ENCODE data around the gene C5orf34.
"Not testable (repeated sequence)": the region's sequence is repeated elsewhere in the genome, so short reads cannot be mapped to it uniquely, and the experiment has no call there.

The C5orf34 gene

GRCh38 chr5:43515678-43516048 is 715 bp upstream of the C5orf34 start:
- in situ Hi-C loops (cut with MboI; ENCODE audit: low sequenced_read_pairs): no loop called here

- in situ Hi-C loops (cut with MboI; ENCODE audit: low sequenced_read_pairs): no loop called here
These were observed 505 bp downstream of the C5orf34 start for GRCh38 chr5:43514471-43514815.

- in situ Hi-C loops (cut with MboI; ENCODE audit: low sequenced_read_pairs): no loop called here
These were observed 923 bp downstream of the C5orf34 start for GRCh38 chr5:43514025-43514424.

GRCh38 chr5:43511062-43511461 is 3.9 kb downstream of the C5orf34 start:
- in situ Hi-C loops (cut with MboI; ENCODE audit: low sequenced_read_pairs): not testable (repeated sequence)

GRCh38 chr5:43498581-43498980 is 16.4 kb downstream of the C5orf34 start:
- in situ Hi-C loops (cut with MboI; ENCODE audit: low sequenced_read_pairs): no loop called here

DNA sequence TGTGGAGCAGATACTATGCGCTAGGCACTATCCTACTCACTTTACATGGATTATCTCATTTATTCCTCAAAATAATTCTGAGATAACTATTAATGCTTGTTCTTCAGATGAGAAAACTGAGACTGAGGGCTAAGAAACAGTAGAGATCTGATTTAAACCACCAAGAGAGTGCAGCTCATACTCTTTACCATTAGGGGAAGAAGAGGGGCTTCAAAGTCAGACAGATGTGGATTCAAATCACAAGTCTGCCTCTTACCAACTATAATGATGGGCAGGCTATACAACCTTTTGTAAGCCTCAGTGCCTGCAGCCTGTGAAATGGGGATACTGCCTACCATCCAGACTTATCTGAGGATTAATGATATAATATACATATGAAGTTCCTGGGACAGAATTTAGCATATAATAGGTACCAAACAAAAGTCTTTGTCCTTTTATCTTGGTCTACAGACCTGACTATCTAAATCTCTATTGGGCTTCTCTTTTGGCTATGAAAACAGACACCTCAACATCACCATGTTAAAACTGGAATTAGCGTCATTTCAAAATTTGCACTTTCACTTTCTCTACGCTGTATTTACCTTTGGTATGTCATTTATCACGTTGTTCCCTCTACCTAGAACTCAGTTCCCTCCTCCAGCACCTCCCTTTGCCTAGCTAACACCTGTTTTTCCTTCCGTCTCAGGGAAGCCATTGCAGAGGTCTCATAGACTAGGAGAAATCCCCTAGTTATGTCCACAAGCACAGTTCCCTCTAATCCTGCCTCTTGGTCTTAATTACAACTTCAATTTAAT is 17.4 kb downstream of the C5orf34 start:
- in situ Hi-C loops (cut with MboI; ENCODE audit: low sequenced_read_pairs): no loop called here

DNA sequence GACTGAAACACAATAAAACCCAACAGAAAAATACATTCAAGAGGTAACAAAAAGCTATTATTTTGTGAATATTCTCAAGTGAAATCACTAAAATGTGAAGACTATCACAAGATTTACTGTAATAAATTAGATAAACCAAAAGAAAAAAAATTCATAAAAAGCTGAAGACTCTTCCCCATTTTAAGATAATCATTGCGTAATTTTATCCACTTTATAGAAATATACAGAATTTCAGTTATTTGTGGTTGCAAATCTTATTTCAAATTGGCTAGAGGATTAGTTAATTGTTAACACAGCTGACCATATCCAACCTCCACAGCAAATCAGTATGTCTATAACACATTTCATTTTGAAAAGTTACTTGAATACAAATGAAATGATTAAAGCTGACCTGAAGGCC is 23.6 kb downstream of the C5orf34 start:
- in situ Hi-C loops (cut with MboI; ENCODE audit: low sequenced_read_pairs): no loop called here

- in situ Hi-C loops (cut with MboI; ENCODE audit: low sequenced_read_pairs): no loop called here
These were observed 28.6 kb downstream of the C5orf34 start for GRCh38 chr5:43486353-43486752.

DNA sequence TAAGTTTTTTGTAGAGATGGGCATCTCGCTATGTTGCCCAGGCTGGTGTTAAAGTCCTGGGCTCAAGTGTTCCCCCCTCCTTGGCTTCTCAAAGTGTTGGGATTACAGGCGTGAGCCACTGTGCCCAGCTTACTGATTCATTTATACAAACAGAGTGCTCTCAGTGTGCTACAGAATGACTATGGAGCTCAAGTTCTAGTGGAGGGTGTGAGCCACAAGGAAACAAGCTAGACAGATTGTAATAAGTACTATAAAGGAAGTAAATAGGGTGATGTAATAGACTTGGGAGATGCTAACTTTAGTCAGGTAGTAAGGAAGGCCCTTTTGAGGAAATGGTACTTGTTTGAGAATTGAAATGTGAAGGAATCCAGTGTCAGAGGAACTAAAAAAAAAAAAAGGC is 29.5 kb downstream of the C5orf34 start:
- in situ Hi-C loops (cut with MboI; ENCODE audit: low sequenced_read_pairs): no loop called here

GRCh38 chr5:43484106-43484849 is 30.7 kb downstream of the C5orf34 start:
- in situ Hi-C loops (cut with MboI; ENCODE audit: low sequenced_read_pairs): no loop called here

GRCh38 chr5:43483298-43484105 is 31.4 kb downstream of the C5orf34 start, which contains the start of gene TMEM267:
TMEM267 (minus strand) TSS chr5:43483865; CDS start chr5:43453969, 29,896 bp downstream.
- in situ Hi-C loops (cut with MboI; ENCODE audit: low sequenced_read_pairs): no loop called here

- in situ Hi-C loops (cut with MboI; ENCODE audit: low sequenced_read_pairs): no loop called here
These were observed 32.3 kb downstream of the C5orf34 start for GRCh38 chr5:43482490-43483297.

DNA sequence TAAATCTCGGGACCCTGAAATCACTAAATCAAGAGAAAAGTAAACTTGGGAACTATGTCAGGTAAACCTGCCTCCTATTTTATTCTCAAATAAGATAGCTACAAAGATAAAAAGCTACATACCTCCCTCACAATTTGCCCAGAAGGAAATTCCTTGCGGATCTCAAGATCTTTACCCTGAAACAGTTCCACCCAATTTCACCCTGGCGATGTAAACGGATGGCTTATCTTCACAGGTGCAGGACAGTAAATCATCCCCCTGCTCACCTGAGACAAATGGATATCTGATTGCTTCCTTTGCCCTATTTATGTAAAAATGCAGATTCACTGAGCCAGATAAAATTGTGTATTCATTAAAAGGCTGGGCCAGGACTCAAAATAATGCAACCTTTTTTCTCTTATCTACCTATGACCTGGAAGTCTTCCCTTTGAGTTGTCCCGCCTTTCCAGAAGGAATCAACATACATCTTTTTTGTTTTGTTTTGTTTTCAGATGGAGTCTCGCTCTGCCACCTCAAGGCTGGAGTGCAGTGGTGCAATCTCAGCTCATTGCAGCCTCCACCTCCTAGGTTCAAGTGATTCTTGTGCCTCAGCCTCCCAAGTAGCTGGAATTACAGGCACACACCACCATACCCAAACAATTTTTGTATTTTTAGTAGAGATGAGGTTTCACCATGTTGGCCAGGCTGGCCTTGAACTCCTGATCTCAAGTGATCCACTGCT is 45.1 kb downstream of the C5orf34 start:
- in situ Hi-C loops (cut with MboI; ENCODE audit: low sequenced_read_pairs): no loop called here

DNA sequence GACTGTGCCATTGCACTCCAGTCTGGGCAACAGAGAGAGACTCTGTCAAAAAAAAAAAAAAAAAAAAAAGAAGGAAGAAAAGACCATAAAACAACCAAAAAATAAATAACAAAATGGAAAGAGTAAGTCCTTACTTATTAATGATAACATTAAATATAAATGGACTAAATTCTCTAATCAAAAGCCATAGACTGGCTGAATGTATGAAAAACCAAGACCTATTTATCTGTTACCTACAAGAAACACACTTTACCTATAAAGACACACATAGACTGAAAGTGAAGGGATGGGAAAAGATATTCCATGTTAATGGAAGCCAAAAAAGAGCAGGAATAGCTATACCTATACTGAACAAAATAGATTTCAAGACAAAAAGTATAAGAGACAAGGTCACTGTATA is 47.8 kb downstream of the C5orf34 start:
- in situ Hi-C loops (cut with MboI; ENCODE audit: low sequenced_read_pairs): no loop called here

DNA sequence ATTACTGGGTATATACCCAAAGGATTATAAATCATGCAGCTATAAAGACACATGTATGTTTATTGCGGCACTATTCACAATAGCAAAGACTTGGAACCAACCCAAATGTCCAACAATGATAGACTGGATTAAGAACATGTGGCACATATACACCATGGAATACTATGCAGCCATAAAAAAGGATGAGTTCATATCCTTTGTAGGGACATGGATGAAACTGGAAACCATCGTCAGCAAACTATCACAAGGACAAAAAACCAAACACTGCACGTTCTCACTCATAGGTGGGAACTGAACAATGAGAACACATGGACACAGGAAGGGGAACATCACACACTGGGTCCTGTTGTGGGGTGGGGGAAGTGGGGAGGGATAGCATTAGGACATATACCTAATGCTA is 49.5 kb downstream of the C5orf34 start:
- in situ Hi-C loops (cut with MboI; ENCODE audit: low sequenced_read_pairs): not testable (repeated sequence)

- in situ Hi-C loops (cut with MboI; ENCODE audit: low sequenced_read_pairs): no loop called here
These were observed 53.9 kb downstream of the C5orf34 start for GRCh38 chr5:43461066-43461465.

DNA sequence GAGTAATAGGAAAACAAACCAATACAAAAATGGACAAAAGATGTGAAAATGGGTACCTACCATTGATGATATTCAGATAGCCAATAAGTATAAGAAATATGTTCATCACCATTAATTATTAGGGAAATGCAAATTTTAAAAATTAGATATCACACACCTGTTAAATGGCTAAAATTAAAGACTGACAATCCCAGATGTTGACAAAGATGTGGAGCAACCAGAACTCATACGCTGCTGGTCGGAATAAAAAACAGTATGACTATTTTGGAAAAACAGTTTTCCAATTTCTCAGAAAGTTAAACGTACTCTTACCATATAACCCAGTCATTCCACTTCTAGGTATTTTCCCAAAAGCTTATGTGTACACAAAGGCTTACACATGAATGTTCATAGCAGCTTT is 58.4 kb downstream of the C5orf34 start:
- in situ Hi-C loops (cut with MboI; ENCODE audit: low sequenced_read_pairs): no loop called here

- in situ Hi-C loops (cut with MboI; ENCODE audit: low sequenced_read_pairs): not testable (repeated sequence)
These were observed 73.4 kb downstream of the C5orf34 start for GRCh38 chr5:43441575-43441974.

- in situ Hi-C loops (cut with MboI; ENCODE audit: low sequenced_read_pairs): no loop called here
These were observed 77.8 kb downstream of the C5orf34 start for GRCh38 chr5:43437062-43437660.

Measured in HL-60/S4 treated with phorbol 12-myristate 13-acetate at 8.2 ng/mL for 4 days and 3 days (cell line).